ENCODE measurements around the gene CRYBG2.

- peak; percentile 63 for TF ChIP-seq CTCF (IDR thresholded peaks at IDR 0.05; ENCODE audit: low read depth, low read length)
- no peak for TF ChIP-seq EZH2phosphoT487 (IDR thresholded peaks at IDR 0.05; ENCODE audit: low read depth)
These were observed 78.1 kb downstream of the CRYBG2 start for GRCh38 chr1:26275580-26276431.

Data from OCI-LY3 (cell line).